Endometrial microvascular endothelial cells (primary cell): ENCODE measurements around the gene PRAF2. TPM values are rescaled to one million over a fixed set of nuclear protein-coding genes. Genes with fewer than 3 reads are reported as not detected.

Source experiments
- in situ Hi-C: cut with HindIII; loops from 2 replicates; pipeline ENCODE4 v1.10.0; 2017; ENCODE audit warnings: low sequenced_read_pairs, low pct_unique_long_range_greater_than_20kb; ENCODE audit errors: inconsistent ontology term
- total RNA-seq: library from RNA; depleted of rRNA; stranded (reverse); fragments of >200 nt; gene quantifications from one replicate; pipeline ENCODE4 v1.2.3, GENCODE V29; 2015; ENCODE audit errors: inconsistent ontology term

PRAF2 gene
- total RNA-seq, 1 donor from 2014 or later: 11.2 TPM

GRCh38 chrX:49079489-49080428, 6.0 kb upstream of the PRAF2 start, which contains the start of gene WDR45:
WDR45 (minus strand) TSS chrX:49079887; CDS start chrX:49078095, 1,792 bp downstream.
- in situ Hi-C loops: no loop called here

- in situ Hi-C loops: no loop called here
Observed at GRCh38 chrX:49077941-49078340, 4.1 kb upstream of the PRAF2 start.

GRCh38 chrX:49075347-49075746, 1.5 kb upstream of the PRAF2 start:
- in situ Hi-C loops: no loop called here

GRCh38 chrX:49072712-49073095, 1.1 kb downstream of the PRAF2 start:
- in situ Hi-C loops: no loop called here

- in situ Hi-C loops: no loop called here
Observed at GRCh38 chrX:49071877-49072711, 1.7 kb downstream of the PRAF2 start.

- in situ Hi-C loops: no loop called here
Observed at GRCh38 chrX:49070988-49071387, 2.8 kb downstream of the PRAF2 start.

GRCh38 chrX:49069038-49069437, 4.8 kb downstream of the PRAF2 start:
- in situ Hi-C loops: no loop called here

- in situ Hi-C loops: no loop called here
Observed at GRCh38 chrX:49067285-49068120, 6.3 kb downstream of the PRAF2 start.

GRCh38 chrX:49066690-49067089, 7.1 kb downstream of the PRAF2 start:
- in situ Hi-C loops: no loop called here

- in situ Hi-C loops: no loop called here
Observed at GRCh38 chrX:49066278-49066677, 7.5 kb downstream of the PRAF2 start.

- in situ Hi-C loops: no loop called here
Observed at GRCh38 chrX:49064735-49065134, 9.1 kb downstream of the PRAF2 start.

- in situ Hi-C loops: no loop called here
Observed at GRCh38 chrX:49064303-49064702, 9.5 kb downstream of the PRAF2 start.

- in situ Hi-C loops: no loop called here
Observed at GRCh38 chrX:49063715-49064114, 10.1 kb downstream of the PRAF2 start.

GRCh38 chrX:49061916-49062315, 11.9 kb downstream of the PRAF2 start:
- in situ Hi-C loops: no loop called here

- in situ Hi-C loops: no loop called here
Observed at GRCh38 chrX:49061490-49061889, 12.3 kb downstream of the PRAF2 start.

- in situ Hi-C loops: no loop called here
Observed at GRCh38 chrX:49060914-49061313, 12.9 kb downstream of the PRAF2 start.

- in situ Hi-C loops: no loop called here
Observed at GRCh38 chrX:49059681-49060085, 14.1 kb downstream of the PRAF2 start.

- in situ Hi-C loops: no loop called here
Observed at GRCh38 chrX:49059201-49059600, 14.6 kb downstream of the PRAF2 start.

GRCh38 chrX:49058794-49059193, 15.0 kb downstream of the PRAF2 start, which contains the start of gene CCDC120:
CCDC120 (plus strand) TSS chrX:49058999; CDS start chrX:49062042, 3,043 bp downstream.
- in situ Hi-C loops: no loop called here
